NB4 (cell line): ENCODE results near the gene OLIG2.

Source experiments
- DNase-seq: peaks from one replicate; pipeline ENCODE4 v3.0.0; 2010; ENCODE audit warnings: low read depth
- H3K4me3 ChIP-seq: one replicate; pipeline ENCODE4 v1.5.1; 2011; ENCODE audit warnings: mild to moderate bottlenecking, low read depth, low read length, moderate library complexity
- MYC ChIP-seq: IDR thresholded peaks from 2 replicates; pipeline ENCODE4 v1.6.1; 2011; ENCODE audit warnings: low read depth, low read length
- POLR2A ChIP-seq: IDR thresholded peaks from 2 replicates; pipeline ENCODE4 v1.6.1; 2011; ENCODE audit warnings: mild to moderate bottlenecking; ENCODE audit not compliant: insufficient read length; ENCODE audit errors: extremely low read depth
- TF ChIP-seq, protein P1 (sequence below): IDR thresholded peaks from one replicate; pipeline ENCODE4 v1.5.1; 2012; ENCODE audit warnings: low read depth, low read length
- TF ChIP-seq, protein P2 (sequence below): IDR thresholded peaks from 2 replicates; pipeline ENCODE4 v1.6.1; 2011; ENCODE audit warnings: low read depth, low read length

OLIG2 gene

DNA sequence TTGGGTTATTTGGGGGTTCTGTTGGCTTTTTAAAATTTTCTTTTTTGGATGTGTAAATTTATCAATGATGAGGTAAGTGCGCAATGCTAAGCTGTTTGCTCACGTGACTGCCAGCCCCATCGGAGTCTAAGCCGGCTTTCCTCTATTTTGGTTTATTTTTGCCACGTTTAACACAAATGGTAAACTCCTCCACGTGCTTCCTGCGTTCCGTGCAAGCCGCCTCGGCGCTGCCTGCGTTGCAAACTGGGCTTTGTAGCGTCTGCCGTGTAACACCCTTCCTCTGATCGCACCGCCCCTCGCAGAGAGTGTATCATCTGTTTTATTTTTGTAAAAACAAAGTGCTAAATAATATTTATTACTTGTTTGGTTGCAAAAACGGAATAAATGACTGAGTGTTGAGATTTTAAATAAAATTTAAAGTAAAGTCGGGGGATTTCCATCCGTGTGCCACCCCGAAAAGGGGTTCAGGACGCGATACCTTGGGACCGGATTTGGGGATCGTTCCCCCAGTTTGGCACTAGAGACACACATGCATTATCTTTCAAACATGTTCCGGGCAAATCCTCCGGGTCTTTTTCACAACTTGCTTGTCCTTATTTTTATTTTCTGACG, 3.1 kb downstream of the OLIG2 start:
- DNase-seq, result no peak
- H3K4me3 ChIP-seq, result peak overlapping the region; percentile 48
- TF ChIP-seq, protein P1, sequence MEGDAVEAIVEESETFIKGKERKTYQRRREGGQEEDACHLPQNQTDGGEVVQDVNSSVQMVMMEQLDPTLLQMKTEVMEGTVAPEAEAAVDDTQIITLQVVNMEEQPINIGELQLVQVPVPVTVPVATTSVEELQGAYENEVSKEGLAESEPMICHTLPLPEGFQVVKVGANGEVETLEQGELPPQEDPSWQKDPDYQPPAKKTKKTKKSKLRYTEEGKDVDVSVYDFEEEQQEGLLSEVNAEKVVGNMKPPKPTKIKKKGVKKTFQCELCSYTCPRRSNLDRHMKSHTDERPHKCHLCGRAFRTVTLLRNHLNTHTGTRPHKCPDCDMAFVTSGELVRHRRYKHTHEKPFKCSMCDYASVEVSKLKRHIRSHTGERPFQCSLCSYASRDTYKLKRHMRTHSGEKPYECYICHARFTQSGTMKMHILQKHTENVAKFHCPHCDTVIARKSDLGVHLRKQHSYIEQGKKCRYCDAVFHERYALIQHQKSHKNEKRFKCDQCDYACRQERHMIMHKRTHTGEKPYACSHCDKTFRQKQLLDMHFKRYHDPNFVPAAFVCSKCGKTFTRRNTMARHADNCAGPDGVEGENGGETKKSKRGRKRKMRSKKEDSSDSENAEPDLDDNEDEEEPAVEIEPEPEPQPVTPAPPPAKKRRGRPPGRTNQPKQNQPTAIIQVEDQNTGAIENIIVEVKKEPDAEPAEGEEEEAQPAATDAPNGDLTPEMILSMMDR, result no peak

DNA sequence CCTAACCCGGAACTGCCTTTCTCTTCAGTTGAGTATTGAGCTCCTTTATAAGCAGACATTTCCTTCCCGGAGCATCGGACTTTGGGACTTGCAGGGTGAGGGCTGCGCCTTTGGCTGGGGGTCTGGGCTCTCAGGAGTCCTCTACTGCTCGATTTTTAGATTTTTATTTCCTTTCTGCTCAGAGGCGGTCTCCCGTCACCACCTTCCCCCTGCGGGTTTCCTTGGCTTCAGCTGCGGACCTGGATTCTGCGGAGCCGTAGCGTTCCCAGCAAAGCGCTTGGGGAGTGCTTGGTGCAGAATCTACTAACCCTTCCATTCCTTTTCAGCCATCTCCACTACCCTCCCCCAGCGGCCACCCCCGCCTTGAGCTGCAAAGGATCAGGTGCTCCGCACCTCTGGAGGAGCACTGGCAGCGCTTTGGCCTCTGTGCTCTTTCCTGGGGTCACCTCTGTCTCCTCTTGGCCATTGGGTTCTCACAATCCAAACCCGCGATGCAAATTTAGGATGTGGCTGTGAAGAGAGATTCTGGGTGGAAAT, 3.7 kb downstream of the OLIG2 start:
- H3K4me3 ChIP-seq, result no peak overlapping the region
- DNase-seq, result no peak
- TF ChIP-seq, protein P2, sequence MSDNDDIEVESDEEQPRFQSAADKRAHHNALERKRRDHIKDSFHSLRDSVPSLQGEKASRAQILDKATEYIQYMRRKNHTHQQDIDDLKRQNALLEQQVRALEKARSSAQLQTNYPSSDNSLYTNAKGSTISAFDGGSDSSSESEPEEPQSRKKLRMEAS, result no peak
- TF ChIP-seq POLR2A, result no peak
- TF ChIP-seq, protein P1, result no peak

DNA sequence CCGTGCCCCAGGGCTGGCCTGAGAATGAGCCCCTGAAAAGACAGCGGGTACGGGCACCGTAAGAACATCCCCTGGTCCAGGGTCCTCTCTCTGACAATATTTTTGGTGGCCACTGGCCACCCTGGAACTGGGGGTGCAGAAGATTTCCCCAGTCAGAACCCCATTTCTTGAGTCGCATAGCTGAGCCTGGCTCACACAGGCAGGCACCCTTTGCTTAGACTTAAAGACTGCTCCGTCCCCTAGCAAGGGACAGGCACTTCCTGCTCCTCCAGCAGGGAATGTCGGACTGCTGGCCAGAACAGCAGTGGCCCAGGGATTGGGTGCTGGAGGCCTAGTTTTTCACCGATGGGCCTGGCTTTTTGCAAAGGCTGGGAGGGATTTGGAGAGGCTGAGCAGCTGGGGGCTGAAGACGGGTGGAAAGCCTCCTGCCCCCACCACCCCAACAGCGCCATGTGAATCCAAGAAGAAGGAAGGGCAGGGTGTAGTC, 4.3 kb downstream of the OLIG2 start:
- DNase-seq, result no peak
- TF ChIP-seq, protein P1, result no peak
- no peak for TF ChIP-seq MYC
- TF ChIP-seq, protein P2, result no peak
- TF ChIP-seq POLR2A, result no peak
- H3K4me3 ChIP-seq, result no peak overlapping the region

DNA sequence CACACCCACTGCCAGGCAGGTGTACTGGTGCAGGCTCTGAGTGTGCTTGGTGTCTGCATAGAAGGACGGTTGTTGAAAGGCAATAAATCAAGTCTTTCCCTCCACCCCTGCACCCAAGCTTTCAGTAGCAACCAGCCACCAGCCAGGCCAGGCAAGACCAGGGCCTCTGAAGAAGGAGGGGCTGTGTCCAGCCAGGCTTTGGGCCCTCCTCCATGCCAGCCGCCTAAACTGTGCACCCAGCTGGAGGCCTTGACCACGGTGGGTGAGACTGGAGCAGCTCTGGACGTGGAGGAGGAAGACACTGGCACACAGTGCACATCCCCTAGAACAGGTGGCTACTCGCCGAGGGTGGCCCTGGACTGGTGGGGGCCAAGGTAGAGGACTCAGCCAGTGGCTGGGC, 4.9 kb downstream of the OLIG2 start:
- TF ChIP-seq POLR2A, result no peak
- no peak overlapping the region for H3K4me3 ChIP-seq
- DNase-seq, result peak; percentile 51

DNA sequence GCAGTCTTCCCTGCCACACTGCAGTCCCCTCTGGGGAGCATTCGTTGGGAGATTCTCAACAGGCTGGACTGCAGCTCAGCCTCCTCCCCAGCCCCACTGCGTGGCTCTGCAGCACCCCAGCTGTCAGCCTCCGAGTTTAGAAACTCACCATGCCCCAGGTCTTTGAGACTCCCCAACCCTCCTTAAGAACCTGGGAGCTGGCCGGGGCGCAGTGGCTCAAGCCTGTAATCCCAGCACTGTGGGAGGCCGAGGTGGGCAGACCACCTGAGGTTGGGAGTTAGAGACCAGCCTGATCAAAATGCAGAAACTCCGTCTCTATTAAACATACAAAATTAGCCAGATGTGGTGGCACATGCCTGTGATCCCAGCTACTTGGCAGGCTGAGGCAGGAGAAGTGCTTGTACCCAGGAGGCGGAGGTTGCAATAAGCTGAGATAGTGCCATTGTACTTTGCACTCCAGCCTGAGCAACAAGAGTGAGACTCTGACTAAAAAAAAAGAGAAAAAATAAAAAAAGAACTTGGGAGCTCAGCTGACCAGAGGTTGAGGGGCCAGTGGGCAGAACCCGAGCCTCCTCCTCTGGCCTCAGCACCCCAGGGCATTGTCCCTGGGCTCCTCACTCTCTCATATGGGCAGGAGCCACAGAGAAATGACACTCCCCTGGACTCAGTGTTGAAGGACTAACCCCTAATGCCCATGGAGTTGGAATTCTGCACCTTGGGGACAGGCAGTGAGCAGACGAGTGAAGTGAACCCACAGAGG, 5.6 kb downstream of the OLIG2 start:
- no peak for DNase-seq
- TF ChIP-seq, protein P1, result no peak
- TF ChIP-seq POLR2A (no peak), MYC (no peak)
- TF ChIP-seq, protein P2, result no peak
- H3K4me3 ChIP-seq, result no peak overlapping the region

DNA sequence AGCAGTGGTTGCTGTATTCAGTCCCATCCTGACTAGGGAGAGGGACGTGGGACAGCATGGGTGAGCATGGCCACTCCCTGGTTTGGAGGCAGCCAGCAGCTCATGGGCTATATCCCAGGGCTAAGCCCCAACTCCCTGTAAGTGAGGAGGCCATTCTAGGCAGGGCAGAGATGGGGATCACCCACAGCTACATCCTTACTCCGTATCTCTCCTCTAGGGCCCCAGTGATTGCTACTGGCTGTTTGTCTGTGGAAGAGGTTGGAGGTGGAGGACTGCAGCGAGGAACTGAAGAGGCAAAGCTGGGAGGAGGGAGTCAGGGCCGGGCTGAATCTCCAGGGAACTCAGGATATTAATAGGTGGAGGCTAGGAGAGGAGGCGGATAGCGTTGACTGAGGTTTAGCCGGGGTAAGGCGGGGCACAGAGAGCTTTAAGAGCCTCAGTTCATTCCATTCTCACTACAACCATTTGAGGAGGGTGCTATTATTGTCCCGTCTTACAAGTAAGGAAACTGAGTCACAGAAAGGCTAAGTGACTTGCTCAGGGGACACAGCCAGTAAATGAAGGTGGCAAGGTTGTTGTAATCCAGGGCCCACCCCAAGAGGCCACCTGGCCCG, 6.8 kb downstream of the OLIG2 start:
- TF ChIP-seq, protein P1, result no peak
- no peak for TF ChIP-seq MYC
- TF ChIP-seq, protein P2, result no peak
- no peak for TF ChIP-seq POLR2A
- no peak for DNase-seq
- no peak overlapping the region for H3K4me3 ChIP-seq
